Neural cell (in vitro differentiated cells): ENCODE results near the gene RSPH1.

ENCODE experiments used
- CTCF ChIP-seq: fragments of 450-650 bp; IDR thresholded peaks from 2 replicates; pipeline ENCODE4 v1.5.1; 2014; ENCODE audit warnings: antibody characterized with exemption, mild to moderate bottlenecking, moderate library complexity; ENCODE audit not compliant: poor library complexity, severe bottlenecking
- SMC3 ChIP-seq: fragments of 450-650 bp; conservative IDR thresholded peaks from 2 replicates; pipeline ENCODE4 v1.6.1; 2014; ENCODE audit warnings: antibody characterized with exemption, mild to moderate bottlenecking, moderate library complexity; ENCODE audit not compliant: poor library complexity

GRCh38 chr21:42466700-42467099 is 29.3 kb downstream of the RSPH1 start:
- no peak for TF ChIP-seq CTCF
- no peak for TF ChIP-seq SMC3
